Measurements from ENCODE around the gene SGCD. TPM values are rescaled to one million over a fixed set of nuclear protein-coding genes. Genes with fewer than 3 reads are reported as not detected.

SGCD gene
- total RNA-seq, 3 donors from 2014 or later = 3.1 to 15.4 (median 6.2) TPM

- TF ChIP-seq POLR2AphosphoS5 (IDR thresholded peaks at IDR 0.05) = no peak
- no peak for TF ChIP-seq POLR2A (IDR thresholded peaks at IDR 0.05)
- no peak for TF ChIP-seq CTCF (IDR thresholded peaks at IDR 0.05)
- Histone ChIP-seq H3K4me3 (no peak overlapping the region), H3K27ac (no peak overlapping the region), H3K36me3 (no peaks in the 10 kb centered on the region), H3K4me1 (no peaks in the 10 kb centered on the region), H3K9me3 (no peaks in the 10 kb centered on the region), H3K27me3 (no peaks in the 10 kb centered on the region)
- intact Hi-C loops (cut with DNase I; ENCODE audit: low total_unique reads) = loop anchor here (5.0 kb wide), 1 partner anchor 1388 kb away; no protein-coding TSS in a partner anchor
- no peak for DNase-seq (ENCODE audit: low spot score in 2 of 2)
These were observed 348.4 kb downstream of the SGCD start for GRCh38 chr5:156675395-156675794.

GRCh38 chr5:156677963-156678362, 351.0 kb downstream of the SGCD start:
- Histone ChIP-seq H3K27me3 (no peaks in the 10 kb centered on the region), H3K36me3 (no peaks in the 10 kb centered on the region), H3K4me3 (no peak overlapping the region), H3K9me3 (no peaks in the 10 kb centered on the region), H3K4me1 (no peaks in the 10 kb centered on the region), H3K27ac (no peak overlapping the region)
- intact Hi-C loops (cut with DNase I; ENCODE audit: low total_unique reads) = loop anchor here (5.0 kb wide), 1 partner anchor 1391 kb away; no protein-coding TSS in a partner anchor
- no peak for DNase-seq (ENCODE audit: low spot score in 2 of 2)
- TF ChIP-seq POLR2A (IDR thresholded peaks at IDR 0.05) = no peak
- no peak for TF ChIP-seq CTCF (IDR thresholded peaks at IDR 0.05)
- TF ChIP-seq POLR2AphosphoS5 (IDR thresholded peaks at IDR 0.05) = no peak

- TF ChIP-seq POLR2A (IDR thresholded peaks at IDR 0.05) = no peak
- no peak for TF ChIP-seq CTCF (IDR thresholded peaks at IDR 0.05)
- TF ChIP-seq POLR2AphosphoS5 (IDR thresholded peaks at IDR 0.05) = no peak
- intact Hi-C loops (cut with DNase I; ENCODE audit: low total_unique reads) = loop anchor here (5.0 kb wide), 1 partner anchor 1391 kb away; no protein-coding TSS in a partner anchor
- Histone ChIP-seq H3K4me1 (no peaks in the 10 kb centered on the region), H3K27me3 (no peaks in the 10 kb centered on the region), H3K4me3 (no peak overlapping the region), H3K36me3 (no peaks in the 10 kb centered on the region), H3K27ac (no peak overlapping the region), H3K9me3 (no peaks in the 10 kb centered on the region)
- no peak for DNase-seq (ENCODE audit: low spot score in 2 of 2)
These were observed 351.5 kb downstream of the SGCD start for GRCh38 chr5:156678484-156678883.

- Histone ChIP-seq H3K4me1 (no peaks in the 10 kb centered on the region), H3K36me3 (no peaks in the 10 kb centered on the region), H3K27ac (no peak overlapping the region), H3K9me3 (no peaks in the 10 kb centered on the region), H3K27me3 (no peaks in the 10 kb centered on the region), H3K4me3 (no peak overlapping the region)
- DNase-seq (ENCODE audit: low spot score in 2 of 2) = no peak
- intact Hi-C loops (cut with DNase I; ENCODE audit: low total_unique reads) = loop anchor here (2.0 kb wide), 1 partner anchor 44 kb away; no protein-coding TSS in a partner anchor
- no peak for TF ChIP-seq POLR2AphosphoS5 (IDR thresholded peaks at IDR 0.05)
- TF ChIP-seq POLR2A (IDR thresholded peaks at IDR 0.05) = no peak
- TF ChIP-seq CTCF (IDR thresholded peaks at IDR 0.05) = no peak
These were observed 353.9 kb downstream of the SGCD start for GRCh38 chr5:156680831-156681230.

- Histone ChIP-seq H3K4me3 (no peak overlapping the region), H3K4me1 (no peaks in the 10 kb centered on the region), H3K36me3 (no peaks in the 10 kb centered on the region), H3K9me3 (no peaks in the 10 kb centered on the region), H3K27me3 (no peaks in the 10 kb centered on the region), H3K27ac (no peak overlapping the region)
- intact Hi-C loops (cut with DNase I; ENCODE audit: low total_unique reads) = loop anchor here (2.0 kb wide), 1 partner anchor 44 kb away; no protein-coding TSS in a partner anchor
- no peak for DNase-seq (ENCODE audit: low spot score in 2 of 2)
- TF ChIP-seq POLR2AphosphoS5 (IDR thresholded peaks at IDR 0.05) (no peak), CTCF (IDR thresholded peaks at IDR 0.05) (no peak), POLR2A (IDR thresholded peaks at IDR 0.05) (no peak)
These were observed 354.3 kb downstream of the SGCD start for GRCh38 chr5:156681265-156681664.
